ENCODE measurements around the gene MMP14. TPM values are rescaled to one million over a fixed set of nuclear protein-coding genes. Genes with fewer than 3 reads are reported as not detected.

The MMP14 gene
- total RNA-seq, 2 experiments from 2014 or later = 1.9 to 3.1 TPM

DNA sequence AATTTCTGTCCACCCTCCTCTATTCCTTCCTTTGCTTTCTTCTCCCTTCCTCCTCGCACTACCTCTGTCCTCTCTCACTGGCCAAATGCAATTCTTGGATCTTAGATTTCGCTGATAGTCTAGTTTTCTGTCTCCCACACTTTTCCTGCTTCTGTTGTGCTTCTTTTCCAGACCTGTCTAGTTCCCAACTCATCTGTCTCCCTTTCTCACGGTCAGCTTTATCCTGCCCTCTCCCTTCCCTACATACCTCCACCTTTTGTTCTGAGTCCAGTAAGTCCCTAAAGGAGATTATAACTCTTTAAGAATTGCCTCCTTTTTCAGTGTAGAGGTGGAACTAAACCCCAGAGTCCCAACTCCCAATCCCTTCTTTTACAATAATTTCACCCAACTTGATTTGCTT, 880 bp upstream of the MMP14 start:
- Mint-ChIP-seq H3K4me1 (ENCODE audit: low read depth) (peaks cover 18% of the 10 kb centered on the region), H3K27me3 (peaks cover 10% of the 10 kb centered on the region), H3K4me3 (no peak overlapping the region), H3K36me3 (ENCODE audit: low read depth) (peaks cover 37% of the 10 kb centered on the region), H3K27ac (no peak overlapping the region), H3K9me3 (no peaks in the 10 kb centered on the region)
- DNase-seq = no peak
- ChIA-PET POLR2A (interaction anchor here (1.4 to 2.0 kb wide), 4 partner anchors 12 to 247 kb away, joined by 3 to 7 read pairs (median 5); partner anchors contain the start of genes OXA1L and RBM23), CTCF (interaction anchor here (1.0 to 22.4 kb wide), 3 partner anchors 8 to 22 kb away, joined by 3 to 469 read pairs (median 20); no protein-coding TSS in a partner anchor)
- ATAC-seq = no peak
- intact Hi-C loops (cut with micrococcal nuclease) = no loop called here
- TF ChIP-seq, protein P1, sequence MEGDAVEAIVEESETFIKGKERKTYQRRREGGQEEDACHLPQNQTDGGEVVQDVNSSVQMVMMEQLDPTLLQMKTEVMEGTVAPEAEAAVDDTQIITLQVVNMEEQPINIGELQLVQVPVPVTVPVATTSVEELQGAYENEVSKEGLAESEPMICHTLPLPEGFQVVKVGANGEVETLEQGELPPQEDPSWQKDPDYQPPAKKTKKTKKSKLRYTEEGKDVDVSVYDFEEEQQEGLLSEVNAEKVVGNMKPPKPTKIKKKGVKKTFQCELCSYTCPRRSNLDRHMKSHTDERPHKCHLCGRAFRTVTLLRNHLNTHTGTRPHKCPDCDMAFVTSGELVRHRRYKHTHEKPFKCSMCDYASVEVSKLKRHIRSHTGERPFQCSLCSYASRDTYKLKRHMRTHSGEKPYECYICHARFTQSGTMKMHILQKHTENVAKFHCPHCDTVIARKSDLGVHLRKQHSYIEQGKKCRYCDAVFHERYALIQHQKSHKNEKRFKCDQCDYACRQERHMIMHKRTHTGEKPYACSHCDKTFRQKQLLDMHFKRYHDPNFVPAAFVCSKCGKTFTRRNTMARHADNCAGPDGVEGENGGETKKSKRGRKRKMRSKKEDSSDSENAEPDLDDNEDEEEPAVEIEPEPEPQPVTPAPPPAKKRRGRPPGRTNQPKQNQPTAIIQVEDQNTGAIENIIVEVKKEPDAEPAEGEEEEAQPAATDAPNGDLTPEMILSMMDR (IDR thresholded peaks at IDR 0.05) = no peak

DNA sequence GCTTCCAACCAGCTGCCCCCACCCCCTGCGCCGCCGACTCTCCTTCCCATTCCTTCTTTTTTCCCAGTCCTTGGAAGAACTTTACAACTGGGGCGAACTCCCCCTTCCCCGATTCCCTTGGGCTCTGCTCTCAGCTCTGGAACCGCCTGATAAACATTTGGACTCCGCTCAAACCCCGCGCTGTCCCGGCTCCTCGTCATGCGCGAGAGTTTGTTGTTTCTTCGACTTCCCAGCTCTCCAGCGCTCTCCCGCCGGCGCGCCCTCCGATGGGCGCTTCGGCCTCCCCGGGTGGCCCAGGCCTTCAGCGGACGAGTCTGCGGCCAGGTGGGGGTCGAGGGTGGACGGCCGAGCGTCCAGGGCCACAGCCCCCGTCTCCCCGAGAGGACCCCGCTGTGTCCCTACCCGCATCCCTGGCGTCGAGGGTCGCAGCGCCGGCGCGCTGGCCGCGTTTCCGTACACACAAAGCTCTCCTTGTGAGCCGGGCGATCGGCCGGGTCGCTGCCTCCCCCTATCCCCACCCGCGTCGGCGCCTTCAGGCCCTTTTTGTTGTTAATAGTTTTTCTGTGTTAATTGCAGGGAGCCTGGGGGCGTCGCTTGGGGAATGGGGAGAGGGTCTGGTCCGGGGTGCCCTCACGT, 847 bp downstream of the MMP14 start:
- no peak overlapping the region for H3K27ac Mint-ChIP-seq

DNA sequence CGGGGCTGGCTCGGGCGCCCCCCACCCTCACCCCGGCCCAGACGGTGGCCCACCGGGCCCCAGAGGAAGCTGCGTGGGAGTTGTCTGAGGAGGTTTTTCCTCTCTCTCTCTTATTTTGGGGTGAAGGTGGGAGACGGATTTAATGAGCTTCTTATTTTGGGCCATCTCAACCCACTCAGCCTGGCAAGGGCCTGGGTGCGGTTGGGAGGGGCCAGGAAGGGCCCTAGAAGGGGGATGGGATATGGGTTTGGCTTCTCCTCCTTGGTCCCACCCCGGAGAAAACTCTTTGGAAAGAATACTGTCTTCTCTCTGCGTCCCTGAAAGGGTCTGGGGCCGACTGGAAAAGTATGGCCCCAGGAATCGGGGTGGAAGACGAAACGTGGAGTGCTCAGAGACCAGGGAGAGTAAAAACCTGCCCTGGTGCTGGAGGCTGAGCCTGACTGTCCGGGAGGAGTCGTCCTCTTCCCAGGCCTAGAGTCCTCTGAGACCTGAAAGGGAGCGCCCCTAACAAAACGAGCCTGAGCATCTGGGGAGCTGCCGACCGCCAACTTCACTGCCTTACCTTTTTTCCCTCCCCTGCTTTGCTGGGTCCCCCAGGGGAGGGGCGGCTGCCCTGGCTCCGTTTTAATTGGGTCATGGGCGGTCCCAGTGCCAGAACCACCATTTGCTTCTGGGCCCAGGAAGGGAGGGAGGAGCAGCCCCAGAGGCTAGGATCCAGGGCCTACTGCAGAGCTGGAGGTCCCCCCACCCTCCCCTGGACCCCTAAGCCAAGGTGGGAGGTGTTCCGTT, 1.6 kb downstream of the MMP14 start:
- peak; percentile 38 for ATAC-seq
- ChIA-PET CTCF (interaction anchor here (1.0 to 22.4 kb wide), 7 partner anchors 10 to 268 kb away, joined by 3 to 469 read pairs (median 4); no protein-coding TSS in a partner anchor), POLR2A (interaction anchor here (0.6 to 1.9 kb wide), 6 partner anchors 8 to 281 kb away, joined by 3 to 9 read pairs (median 4); partner anchors contain the start of gene OXA1L)
- Mint-ChIP-seq H3K27me3 (peaks cover 14% of the 10 kb centered on the region), H3K9me3 (no peaks in the 10 kb centered on the region), H3K36me3 (ENCODE audit: low read depth) (peaks cover 26% of the 10 kb centered on the region), H3K27ac (no peak overlapping the region), H3K4me3 (peak overlapping the region; percentile 43), H3K4me1 (ENCODE audit: low read depth) (peaks cover 9% of the 10 kb centered on the region)
- intact Hi-C loops (cut with micrococcal nuclease) = no loop called here
- TF ChIP-seq, protein P1 (IDR thresholded peaks at IDR 0.05) = no peak
- no peak for DNase-seq

More for the DNA sequence above, 847 bp downstream of the MMP14 start:
- ATAC-seq (peak; percentile 40), DNase-seq (no peak)
- CTCF ChIA-PET = interaction anchor here (1.0 to 22.4 kb wide), 7 partner anchors 9 to 267 kb away, joined by 3 to 469 read pairs (median 4); no protein-coding TSS in a partner anchor
- intact Hi-C loops (cut with micrococcal nuclease) = no loop called here
- Mint-ChIP-seq H3K4me1 (ENCODE audit: low read depth) (peaks cover 9% of the 10 kb centered on the region), H3K27me3 (peaks cover 14% of the 10 kb centered on the region), H3K36me3 (ENCODE audit: low read depth) (peaks cover 26% of the 10 kb centered on the region), H3K9me3 (no peaks in the 10 kb centered on the region), H3K4me3 (peak overlapping the region; percentile 42)
- TF ChIP-seq, protein P1 (IDR thresholded peaks at IDR 0.05) = no peak
- POLR2A ChIA-PET = interaction anchor here (0.7 to 1.6 kb wide), 3 partner anchors 16 to 225 kb away, joined by 4 read pairs; partner anchors contain the start of gene OXA1L

DNA sequence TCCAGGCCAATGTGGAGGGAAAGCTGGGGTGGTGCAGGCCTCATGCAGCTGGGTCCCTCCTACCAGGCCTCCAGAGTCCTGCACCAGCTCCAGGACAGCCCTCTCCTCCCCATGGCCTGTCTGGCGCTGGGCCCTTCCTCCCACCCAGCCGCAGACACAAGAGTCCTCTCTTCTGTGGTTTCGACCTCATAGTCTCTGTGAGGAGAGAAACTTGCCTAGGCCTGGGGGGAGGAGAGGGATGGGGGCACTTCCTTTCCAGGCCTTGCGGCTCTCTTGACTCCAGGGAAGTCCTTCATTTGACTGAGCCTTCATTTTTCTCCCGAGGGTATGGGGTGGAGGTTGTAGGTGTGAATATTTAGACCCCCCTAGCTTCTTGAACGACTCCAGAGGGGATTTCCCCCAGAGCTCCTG, 2.3 kb downstream of the MMP14 start:
- ChIA-PET CTCF (interaction anchor here (1.4 to 22.4 kb wide), 6 partner anchors 9 to 269 kb away, joined by 3 to 469 read pairs (median 7); partner anchors contain the start of gene MRPL52), POLR2A (interaction anchor here (0.6 to 1.9 kb wide), 5 partner anchors 8 to 282 kb away, joined by 3 to 9 read pairs (median 4); partner anchors contain the start of gene OXA1L)
- DNase-seq (no peak), ATAC-seq (no peak)
- intact Hi-C loops (cut with micrococcal nuclease) = no loop called here
- Mint-ChIP-seq H3K9me3 (no peaks in the 10 kb centered on the region), H3K4me3 (no peak overlapping the region), H3K27me3 (peaks cover 14% of the 10 kb centered on the region), H3K4me1 (ENCODE audit: low read depth) (peaks cover 9% of the 10 kb centered on the region), H3K27ac (no peak overlapping the region), H3K36me3 (ENCODE audit: low read depth) (peaks cover 22% of the 10 kb centered on the region)
- TF ChIP-seq, protein P1 (IDR thresholded peaks at IDR 0.05) = no peak
